Measurements from ENCODE around the gene FYN.

FYN gene

DNA sequence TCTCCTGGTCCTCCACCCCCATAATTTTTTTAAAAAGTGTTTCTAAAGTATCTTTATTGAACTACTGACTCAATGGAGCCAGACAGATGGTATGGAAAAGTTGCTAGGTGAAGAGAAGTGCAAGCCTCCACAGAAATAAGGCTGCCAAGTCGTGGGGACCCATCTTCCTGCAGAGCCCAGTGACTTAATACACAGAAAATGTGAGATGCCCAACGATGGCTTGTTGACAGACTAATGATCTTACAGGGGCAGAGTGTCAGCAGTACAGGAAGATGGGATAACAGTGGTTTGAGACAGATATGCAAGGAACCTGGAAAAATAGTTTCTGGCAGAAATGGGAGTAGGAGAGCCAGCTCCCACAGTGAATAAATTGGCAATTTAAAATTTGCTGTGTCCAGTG is 43.3 kb downstream of the FYN start:
- no peak for DNase-seq

DNA sequence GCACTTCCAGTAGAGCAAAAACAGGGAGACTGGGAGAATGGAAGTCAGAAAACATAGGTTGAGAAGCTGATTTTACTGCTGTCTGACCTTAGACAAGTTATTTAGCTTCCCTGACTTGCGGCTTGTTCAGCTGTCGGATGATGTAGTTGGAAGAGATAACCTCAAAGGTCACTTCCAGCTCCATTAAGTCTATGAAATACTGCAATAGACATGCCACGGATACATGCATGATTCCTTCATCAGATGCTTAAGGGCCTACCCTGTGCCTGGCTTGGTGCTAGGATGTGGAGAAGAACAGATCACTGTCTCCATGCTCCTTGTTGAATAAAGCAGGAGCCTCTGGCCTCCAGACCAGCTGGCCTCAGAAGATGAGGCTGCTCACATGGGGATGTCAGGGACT is 43.7 kb downstream of the FYN start:
- no peak for DNase-seq

DNA sequence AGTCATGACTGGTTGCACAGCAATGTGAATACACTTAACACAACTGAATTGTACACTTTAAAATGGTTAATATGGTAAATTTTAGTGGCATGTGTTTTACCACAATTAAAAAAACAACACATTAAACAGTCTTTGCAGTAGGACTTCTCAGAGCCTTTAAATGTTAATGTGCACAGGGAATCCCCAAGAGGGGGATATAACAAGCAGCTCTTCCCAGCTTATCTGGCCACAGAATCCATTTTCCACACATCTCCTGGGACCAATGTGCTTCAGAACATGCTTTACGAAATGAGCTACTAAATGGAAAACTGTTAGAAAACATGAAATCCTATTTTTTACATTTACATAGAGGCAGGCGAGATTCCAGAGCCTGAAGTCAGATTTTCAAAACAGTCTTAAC is 44.4 kb downstream of the FYN start:
- DNase-seq = no peak

DNA sequence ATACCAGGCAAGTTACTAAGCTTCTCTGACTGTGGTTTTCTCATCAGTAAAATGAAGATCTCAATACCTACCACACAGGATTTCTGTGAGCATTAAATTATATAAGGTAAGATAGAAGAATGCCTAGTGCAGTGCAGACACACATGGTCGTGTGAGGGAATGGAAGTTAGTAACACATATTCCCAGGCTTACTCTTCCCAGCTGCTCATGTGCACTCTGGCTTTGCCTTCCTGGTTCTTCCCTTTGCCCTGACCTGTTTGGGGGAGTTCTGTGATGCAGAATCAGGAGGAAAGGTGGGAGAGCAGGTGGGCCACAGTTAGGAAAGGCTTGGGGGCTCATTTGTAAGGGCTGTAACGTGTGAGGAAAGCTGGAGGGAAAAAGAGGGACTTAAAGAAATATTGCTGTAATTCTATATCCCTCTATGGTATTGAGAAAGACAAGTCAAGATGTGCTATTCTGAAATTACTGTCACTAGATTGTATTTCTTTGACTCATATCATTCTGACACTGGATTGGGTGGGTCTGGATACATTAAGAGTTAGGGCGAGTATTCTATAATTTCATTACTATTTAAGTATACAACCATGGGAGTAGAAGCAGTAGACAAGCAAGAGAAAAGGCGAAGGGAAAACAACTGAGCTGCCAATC is 47.7 kb downstream of the FYN start:
- no peak for DNase-seq

DNA sequence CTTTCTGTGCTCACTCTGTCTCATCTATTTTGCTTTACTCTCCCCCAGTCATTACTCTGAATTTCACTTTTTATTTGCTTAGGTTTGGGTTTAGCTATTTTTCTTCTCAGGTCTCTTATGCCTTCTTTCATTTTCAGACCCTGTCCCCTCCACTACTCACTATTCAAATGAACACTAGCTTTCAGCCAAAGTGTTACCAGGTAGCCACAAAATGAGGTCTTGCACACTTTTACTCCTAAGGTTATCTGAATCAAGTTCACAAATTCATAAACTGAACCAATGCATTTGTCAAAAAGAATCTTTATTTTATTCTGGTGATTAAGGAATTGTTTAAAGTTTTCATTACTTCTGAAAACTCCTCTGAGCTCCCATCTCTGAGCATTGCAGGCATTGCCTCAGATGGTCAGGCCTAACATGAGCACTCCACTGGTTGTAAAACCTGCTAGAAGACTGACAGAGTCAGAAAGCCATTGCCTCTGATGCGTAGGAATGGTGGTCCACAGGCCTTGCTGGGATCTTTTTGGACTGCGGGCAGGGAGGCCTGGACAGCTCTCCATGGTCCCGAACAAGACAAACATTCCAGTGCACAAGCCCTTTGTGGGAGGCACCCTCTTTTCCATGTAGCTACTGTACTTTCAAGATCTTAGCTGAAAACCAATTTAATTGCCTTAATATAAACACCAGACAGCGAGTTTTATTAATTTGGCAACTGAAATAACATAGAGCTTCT is 48.5 kb downstream of the FYN start:
- no peak for DNase-seq

DNA sequence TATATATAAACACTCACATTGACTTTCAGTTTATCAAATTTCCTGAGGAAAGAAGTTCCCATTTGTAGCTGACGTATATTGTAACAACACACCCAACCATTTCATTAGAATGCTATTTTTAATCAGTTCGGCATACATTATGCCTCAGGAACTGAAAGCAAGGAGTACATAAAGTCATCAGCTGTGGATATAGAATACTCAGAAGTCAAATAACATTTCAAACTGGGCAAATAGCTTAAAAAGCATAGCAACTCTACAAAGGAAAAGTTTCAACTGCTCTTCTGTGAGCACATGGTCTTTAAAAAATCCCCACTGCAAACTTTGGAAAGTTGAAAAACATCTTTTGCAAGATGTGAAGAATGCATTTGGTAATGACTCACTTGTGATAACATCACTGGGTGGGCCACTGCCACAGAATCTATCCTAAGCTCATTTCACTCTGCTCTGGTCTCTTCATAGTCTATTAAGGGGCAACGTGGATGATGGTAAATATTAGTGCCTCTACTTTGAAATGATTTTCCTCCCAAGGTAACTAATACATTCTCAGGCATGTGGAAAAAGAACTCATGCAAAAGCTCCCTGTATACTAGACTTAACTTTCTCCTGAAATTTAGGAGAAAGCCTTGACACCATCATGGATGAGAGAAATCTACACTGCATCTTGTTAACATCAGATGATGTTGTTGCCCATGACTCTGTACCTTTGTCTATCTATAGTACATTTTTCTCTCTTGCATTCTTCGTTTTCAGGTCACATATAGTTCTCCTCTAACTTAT is 49.2 kb downstream of the FYN start:
- DNase-seq = no peak

DNA sequence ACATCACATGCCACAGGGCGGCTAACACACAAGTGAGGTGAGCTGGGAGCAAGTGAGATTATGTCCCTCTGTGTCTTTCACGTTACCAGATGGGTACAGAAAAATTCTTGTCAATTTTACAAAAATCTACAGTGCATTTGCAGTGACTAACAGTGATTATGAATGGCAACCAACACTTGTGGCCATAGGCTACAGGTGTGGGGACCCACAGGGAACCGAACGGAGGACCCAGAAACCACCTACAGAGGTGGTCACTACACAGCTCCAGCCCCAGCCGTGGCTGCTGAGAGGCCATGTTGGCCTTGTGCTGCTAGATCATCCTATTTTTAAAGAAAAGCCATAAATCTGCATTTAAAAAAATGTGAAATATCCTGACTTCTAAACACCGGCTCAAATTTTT is 50.2 kb downstream of the FYN start:
- DNase-seq = no peak

DNA sequence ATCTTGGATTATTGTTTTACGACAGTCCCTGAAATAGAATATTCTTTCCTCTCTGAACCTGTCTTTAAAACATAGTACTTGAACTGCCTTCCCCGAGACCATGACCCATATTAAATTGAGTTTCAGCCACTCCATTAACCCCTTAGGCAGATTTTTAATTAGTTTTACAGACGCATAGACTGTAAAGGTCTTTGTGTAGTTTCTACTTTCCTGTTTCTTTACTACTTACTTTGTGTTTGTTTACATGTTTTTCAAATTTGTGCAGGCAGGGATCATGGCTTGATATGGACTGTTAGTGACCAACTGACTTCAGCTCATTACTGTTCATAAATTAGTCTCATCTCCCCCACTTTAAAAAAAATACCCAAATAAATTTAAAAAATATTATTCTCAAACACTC is 53.8 kb downstream of the FYN start:
- no peak for DNase-seq

DNA sequence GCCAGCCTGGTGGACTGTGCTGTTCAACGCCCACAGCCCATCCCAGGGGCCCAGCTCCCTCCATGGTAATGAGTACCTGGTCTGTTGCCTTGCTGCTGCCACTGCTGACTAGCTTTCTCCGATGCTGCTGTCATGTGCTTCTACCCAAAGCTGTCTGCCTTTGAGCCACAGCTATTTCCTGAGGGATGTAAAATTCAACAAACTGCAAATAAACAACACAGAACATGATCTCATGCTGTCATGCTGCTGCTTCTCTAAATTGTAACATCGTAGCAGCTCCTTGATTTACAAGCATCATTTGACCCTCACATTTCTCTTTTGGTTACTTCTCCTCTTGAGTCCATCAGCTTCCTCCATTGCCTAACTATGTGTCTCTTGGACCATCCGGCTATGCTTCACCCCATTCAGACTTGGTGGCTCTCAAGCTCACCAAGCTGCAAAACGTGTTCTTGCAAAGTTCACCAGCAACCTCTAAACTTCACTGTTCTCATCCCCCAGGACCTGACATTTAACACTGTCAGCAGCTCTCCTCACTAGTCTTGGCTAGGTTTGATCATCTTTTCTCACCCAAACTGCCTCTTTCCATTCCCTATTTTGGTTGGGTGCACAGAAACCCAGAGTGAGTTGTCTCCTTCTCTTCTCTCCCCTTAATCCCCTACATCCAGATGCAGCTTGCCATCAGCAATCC is 54.6 kb downstream of the FYN start:
- no peak for DNase-seq

DNA sequence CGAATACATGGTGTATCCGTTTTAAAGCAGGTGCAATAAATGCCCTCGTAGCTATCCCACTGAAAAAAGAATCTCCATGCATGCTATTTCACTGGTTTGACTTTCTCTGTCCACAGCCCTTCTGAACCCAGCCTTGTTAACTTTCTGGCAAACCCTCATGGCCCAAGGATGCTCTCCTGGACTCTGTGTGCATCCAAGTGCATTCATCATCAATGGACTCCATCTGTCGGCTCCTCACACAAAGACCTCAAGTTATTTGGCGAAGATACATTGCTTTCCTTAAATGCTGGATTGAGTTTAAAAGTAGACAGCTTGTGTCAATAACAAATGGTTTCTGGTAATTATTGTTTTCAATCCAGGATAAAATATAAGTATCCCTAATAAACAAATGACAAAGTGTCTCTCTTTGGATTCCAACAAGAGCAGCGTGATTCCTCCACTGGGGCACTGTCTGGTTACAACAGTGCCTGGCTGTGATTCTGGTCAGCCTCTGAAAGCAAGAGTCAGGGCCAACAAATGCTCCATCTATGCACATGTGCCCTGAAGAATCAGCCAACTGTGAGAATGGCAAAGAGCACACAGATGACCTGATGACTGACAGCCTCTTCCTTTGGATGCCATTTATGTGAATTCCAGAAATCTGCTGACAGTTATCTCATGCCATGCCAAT is 55.7 kb downstream of the FYN start:
- no peak for DNase-seq

DNA sequence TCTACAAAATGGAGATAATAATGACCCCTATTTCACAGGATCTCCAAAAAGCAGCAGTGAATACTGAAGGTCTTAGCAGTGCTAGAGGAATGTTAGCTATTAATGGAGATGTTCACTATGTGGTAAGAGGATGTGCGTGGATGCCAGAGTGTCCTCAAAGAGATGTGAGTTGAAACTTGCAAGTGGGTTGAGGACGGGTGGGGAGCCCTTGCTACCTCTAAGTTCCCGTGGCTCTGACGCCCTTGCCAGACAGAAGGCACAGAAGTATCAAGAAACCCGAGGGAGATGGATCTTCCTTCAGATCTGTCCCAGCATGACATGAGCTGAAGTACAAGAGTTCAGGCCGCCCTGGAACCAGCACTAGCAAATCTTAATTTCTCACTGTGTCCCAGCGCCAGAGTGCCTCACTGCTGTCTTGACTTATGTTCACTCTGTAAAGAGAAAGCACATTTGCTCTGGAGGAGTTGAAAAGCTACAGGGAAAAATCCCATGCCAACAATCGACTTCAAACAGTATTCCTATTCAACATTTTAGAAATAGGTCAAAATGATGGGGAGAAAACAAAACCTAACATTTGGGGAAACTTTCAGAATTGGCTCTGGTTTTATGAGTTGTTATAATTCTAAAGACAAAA is 59.5 kb downstream of the FYN start:
- DNase-seq = no peak

DNA sequence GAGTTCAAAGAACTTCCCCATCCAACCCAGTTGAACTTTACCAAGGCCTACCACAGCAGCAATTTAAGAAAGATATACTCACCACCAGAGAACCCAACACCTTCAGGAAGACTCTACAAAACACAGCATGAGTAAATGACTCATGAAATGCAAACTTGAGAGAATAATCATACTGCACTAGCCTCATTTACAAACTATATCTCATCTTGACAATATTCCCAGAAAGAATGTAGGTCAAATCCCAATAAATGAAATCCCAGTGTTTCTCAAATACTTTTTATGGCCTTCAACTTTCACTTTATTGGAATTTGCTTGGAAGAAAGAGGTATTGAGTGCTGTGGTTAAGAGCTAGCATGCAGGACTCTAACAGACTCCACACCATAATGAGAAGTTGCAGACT is 60.0 kb downstream of the FYN start:
- DNase-seq = no peak

DNA sequence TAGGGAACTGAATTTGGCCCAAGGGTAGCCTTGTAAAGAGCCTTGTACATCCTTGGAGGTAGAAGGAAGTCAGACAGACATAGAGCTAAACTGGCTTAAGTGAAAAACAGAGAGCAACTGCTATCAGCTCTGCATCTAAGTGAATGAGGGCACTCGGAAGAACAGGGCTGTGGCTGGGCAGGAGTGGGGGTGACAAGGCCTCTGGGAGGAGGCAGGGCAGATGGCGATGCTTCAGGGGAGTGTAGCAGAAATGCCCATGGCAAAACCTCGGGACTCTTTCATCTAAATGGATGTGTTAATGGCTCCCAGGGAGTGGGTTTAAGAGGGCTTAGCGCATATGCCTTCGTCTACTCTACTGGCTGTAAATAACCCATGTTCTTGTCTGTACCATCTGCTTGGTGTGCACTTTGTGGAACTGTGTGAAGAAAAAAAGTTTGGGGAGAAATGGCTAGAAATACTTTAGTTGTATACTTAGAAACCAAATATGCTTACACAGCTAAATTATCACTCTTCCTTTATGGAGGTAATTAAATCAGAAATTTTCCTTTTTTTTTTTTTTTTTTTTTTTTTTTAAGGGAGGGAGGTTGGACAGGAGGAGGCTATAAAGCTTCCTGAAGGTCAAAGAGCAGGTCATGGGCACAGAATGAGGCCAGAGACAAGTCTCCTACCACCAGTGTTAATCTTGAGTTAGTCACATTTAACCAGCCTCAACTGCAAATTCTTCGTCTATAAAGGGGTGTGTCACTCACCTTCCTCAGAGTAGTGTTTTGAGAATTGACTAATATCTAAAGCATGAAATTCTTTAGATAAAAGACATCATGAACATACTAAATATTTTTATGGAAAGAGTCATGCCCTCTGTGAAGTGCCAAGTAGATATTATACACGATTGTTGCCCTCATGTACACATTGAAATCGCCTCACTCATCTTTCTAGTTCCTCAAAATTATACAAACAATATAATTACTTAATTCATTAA is 60.9 kb downstream of the FYN start:
- no peak for DNase-seq

DNA sequence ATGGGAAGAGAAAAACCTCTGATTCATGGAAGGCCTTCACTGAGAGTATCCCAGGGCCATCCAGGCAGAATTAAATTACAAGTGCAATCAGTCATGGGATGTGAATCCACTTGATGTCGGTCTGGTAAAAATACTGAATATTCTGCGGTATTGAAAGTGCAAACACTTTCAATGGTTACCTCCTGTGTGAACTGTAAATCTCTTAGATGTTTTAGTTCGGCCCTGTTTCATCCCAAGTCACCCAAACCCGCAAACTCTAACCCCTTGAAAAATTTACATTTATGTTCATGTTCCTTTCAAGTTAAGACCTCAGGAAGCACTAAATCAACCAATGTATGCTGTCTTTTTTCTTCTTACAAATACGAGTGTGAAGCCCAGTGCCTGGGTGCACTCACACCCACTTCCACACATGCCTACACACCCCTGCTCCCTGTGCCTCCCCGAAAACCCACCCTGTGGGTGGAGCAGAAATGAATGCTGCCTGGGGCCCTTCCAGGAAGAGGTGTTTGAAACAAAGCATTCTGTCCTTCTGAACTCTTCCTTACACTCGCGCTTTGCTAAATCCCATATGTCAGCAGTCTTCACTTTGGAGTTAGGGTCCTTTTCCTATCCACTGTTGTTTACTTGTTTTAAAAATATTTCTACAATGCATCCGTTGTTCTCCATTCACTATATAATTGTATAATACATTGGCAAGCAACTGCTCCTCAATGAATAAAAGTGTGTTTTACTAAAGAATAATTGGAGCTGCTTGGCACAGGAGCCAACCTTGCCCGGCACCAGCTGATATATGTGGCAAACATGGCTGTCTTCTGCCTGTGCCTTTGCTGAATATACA is 62.7 kb downstream of the FYN start:
- no peak for DNase-seq

DNA sequence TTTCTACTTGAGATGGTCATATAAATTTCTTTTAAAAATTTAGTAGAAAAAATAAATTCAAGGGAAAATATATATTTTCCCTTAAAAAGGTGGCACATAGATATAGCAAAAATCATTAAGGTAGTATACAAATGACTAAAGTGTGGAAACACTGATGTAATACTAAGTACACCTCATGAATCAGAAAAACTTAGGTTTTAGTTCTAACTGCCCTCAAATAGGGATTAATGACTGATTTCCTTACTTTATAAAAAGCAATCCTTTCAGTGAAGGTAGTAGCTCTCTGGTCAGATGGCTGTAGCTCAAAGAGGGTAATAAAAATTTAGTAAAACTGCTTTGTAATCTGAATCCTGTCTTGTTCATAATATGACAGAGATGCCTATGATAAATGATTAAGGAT is 63.5 kb downstream of the FYN start:
- no peak for DNase-seq

DNA sequence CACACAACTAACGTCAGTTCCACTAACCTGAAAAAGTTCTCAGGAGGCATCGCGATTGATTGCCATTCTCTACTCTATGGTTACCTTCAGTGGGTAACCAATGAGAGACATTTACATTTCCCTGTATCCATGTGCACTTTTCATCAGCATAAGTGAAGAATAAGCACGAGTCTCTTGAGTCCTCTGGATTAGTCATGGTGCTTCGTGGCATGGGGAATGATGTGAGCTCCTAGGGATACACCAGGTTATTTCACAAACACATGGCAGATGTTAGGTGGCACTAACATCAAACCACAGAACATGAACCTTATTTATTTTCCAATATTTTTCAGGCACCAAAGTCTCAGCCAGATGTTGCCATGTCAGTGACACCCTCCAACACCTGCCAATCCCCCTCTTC is 64.0 kb downstream of the FYN start:
- no peak for DNase-seq

DNA sequence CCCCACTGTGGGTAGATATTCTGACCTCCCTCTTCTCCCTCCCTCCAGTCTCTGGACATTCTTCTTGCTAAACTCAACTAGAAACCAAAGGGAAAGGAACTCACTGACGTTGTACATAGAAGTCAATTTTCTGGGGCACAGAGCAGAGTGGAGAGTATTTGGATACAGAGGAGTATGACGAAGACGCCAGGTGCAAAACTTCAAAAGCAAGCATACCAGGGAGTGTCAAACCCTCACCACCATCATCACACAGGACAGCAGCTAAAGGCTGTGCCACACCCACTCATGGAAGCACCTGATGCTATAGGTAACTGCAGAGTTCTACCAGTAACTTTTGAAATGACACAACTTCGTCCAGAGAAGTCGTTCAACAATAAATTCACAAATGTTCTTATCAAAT is 64.8 kb downstream of the FYN start:
- DNase-seq = no peak

DNA sequence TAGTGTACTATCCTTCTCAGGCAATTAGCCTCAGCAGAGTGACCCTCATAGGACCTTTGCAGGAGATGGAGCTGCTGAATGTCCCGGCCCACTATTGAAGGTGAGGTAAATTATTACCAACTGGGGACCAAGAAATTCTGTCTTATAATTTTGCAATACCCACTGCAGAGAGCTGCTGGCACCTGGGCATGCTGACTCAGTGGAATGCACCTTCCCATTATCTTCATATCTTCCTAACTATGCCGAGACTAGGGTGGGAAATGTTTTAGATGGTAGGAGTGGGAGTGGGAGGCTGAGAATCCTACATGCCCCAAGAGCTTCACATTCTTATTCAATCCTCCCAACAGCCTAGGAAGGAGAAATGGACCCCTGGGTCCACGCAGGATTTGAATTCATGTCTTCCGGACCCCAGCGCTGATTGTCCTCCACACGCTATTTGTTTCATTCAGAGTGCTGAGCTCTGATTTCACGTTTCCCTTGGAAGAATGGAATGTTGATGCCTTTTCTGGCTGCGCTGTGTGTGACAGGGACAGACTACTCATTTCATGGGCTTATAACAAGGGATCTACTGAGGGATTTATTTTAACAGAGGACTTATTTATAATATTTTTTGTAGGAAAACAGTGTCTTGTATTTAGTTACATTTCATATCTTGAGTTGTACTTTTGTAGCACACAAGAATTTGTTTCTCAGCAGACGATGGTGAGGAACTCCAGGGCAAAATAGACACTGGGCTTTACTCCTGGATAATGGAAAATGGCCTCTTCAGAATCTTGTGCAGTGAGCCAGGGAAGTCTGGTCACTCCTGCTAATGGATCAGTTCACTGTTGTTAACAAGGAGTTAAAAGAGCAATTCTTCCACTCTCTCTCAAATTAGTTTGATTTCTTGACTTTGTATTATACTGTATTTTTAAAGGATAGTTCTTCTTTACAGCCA is 66.4 kb downstream of the FYN start:
- no peak for DNase-seq

DNA sequence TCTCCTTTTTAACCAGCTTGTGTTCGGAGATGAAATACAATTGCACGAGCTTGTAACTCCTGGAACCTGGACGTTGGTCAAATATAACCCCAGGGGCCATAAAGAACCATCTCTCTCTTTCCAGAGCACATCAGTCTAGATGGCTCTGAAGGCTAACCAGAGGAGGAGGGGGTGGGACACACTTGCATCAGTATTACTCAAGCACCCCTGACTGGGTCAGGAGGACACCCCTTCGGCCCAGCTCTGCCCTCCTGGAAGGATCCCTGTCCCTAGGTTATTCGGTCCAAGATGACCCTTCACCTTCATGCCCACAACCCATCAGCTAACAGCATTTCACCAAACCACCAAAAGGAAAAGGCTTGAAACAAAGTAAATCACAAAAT is 67.1 kb downstream of the FYN start:
- no peak for DNase-seq

Measured in SIG-M5 (cell line).